Endothelial cell (in vitro differentiated cells): ENCODE measurements around the gene ZNF444. TPM values are rescaled to one million over a fixed set of nuclear protein-coding genes. Genes with fewer than 3 reads are reported as not detected.

Experiments used
- DNase-seq: peaks from one replicate; pipeline ENCODE4 v3.0.0; 2021; ENCODE audit warnings: low spot score
- H3K27ac Mint-ChIP-seq: one replicate; pipeline ENCODE4 v1.8.0; 2021; ENCODE audit warnings: mixed read lengths, inconsistent platforms; ENCODE audit not compliant: unreplicated experiment
- H3K27me3 Mint-ChIP-seq: one replicate; pipeline ENCODE4 v1.8.0; 2021; ENCODE audit warnings: mild to moderate bottlenecking, moderate library complexity, mixed read lengths, inconsistent platforms; ENCODE audit not compliant: unreplicated experiment
- H3K36me3 Mint-ChIP-seq: one replicate; pipeline ENCODE4 v1.8.0; 2021; ENCODE audit warnings: mild to moderate bottlenecking, low read depth, mixed read lengths, inconsistent platforms; ENCODE audit not compliant: unreplicated experiment
- H3K4me1 Mint-ChIP-seq: one replicate; pipeline ENCODE4 v1.8.0; 2021; ENCODE audit warnings: mild to moderate bottlenecking, mixed read lengths, inconsistent platforms; ENCODE audit not compliant: unreplicated experiment
- H3K4me3 Mint-ChIP-seq: one replicate; pipeline ENCODE4 v1.8.0; 2021; ENCODE audit warnings: mild to moderate bottlenecking, mixed read lengths, inconsistent platforms; ENCODE audit not compliant: unreplicated experiment
- H3K9me3 Mint-ChIP-seq: one replicate; pipeline ENCODE4 v1.8.0; 2021; ENCODE audit warnings: mixed read lengths, inconsistent platforms; ENCODE audit not compliant: unreplicated experiment
- long read RNA-seq: library from polyadenylated mRNA; unstranded; transcript quantifications from one replicate; pipeline ENCODE4 v2.0.0, GENCODE V29; 2020; ENCODE audit not compliant: unreplicated experiment
- total RNA-seq: library from RNA; stranded (reverse); fragmentation: NEBNext Ultra II Directional; extraction: Animal tissue kit (Norgen Biotek cat#: 25700); gene quantifications from one replicate; pipeline ENCODE4 v1.2.1, GENCODE V29; 2021; ENCODE audit not compliant: unreplicated experiment
- TF ChIP-seq, protein P1 (sequence below): fragments of 200-600 bp; sonication (generic); IDR thresholded peaks from one replicate; pipeline ENCODE4 v1.5.0; 2021; ENCODE audit warnings: antibody characterized with exemption; ENCODE audit not compliant: unreplicated experiment

Gene ZNF444
- total RNA-seq, result 40.8 TPM
- long read RNA-seq, transcript ZNF444-201 (5 exons, 2,042 nt), result major isoform, 9 of 16 reads
- long read RNA-seq, partial matches to known transcripts, result 1 of 16 reads
- long read RNA-seq, other reads (novel, unspliced or antisense), result 4 of 16 reads

DNA sequence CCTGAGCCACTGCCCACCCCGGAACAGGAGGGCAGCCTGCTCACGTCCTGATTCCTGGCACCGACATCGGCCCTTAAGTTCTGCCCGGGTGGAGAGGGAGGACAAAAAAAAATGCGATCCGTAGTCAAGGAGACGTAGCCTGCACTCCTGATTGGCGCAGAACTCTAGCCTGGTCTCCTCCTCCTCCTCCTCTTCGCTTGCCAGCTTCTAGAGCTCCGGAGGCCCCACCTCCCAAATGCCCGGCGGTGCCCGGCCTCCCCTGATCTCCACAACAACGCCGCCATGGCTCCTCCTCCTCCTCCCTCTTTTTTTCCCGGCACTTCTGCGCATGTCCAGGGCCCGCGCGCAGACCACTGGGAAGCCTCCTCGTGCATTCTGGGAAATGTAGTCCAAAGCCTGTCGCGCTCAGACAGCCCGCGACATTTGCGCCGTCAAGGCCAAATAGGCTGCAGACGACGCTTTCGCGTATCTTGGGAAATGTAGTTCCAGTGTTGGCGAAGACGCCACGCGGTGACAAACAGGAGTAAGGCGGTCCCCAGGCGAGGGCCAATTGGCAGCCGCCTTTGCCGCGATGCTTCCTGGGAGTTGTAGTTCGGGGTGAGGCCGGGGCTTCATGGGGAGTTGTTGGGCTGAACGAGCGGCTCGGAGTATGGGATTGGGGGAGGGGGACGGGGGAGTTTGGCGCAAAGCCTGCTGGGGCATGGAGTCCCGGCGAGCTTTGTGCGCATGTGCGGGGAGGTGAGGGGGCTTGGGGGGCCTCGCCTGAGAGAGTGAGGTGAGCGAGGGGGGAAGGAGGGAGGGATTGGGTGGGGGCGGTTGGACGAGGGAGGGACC, at the start of gene ZNF444:
Gene ZNF444, plus strand, starts transcription at position 705 of the 834 bp plus-strand sequence. CDS start 5,625 bp downstream, outside the sequence.
- Mint-ChIP-seq H3K27ac (peak within 1 kb of the TSS; percentile 92), H3K9me3 (no peaks in the 10 kb centered on the region), H3K4me3 (peak within 1 kb of the TSS; percentile 86), H3K4me1 (peaks cover 15% of the 10 kb centered on the region), H3K36me3 (peaks cover 6% of the 10 kb centered on the region), H3K27me3 (peaks cover 11% of the 10 kb centered on the region)
- TF ChIP-seq, protein P1, sequence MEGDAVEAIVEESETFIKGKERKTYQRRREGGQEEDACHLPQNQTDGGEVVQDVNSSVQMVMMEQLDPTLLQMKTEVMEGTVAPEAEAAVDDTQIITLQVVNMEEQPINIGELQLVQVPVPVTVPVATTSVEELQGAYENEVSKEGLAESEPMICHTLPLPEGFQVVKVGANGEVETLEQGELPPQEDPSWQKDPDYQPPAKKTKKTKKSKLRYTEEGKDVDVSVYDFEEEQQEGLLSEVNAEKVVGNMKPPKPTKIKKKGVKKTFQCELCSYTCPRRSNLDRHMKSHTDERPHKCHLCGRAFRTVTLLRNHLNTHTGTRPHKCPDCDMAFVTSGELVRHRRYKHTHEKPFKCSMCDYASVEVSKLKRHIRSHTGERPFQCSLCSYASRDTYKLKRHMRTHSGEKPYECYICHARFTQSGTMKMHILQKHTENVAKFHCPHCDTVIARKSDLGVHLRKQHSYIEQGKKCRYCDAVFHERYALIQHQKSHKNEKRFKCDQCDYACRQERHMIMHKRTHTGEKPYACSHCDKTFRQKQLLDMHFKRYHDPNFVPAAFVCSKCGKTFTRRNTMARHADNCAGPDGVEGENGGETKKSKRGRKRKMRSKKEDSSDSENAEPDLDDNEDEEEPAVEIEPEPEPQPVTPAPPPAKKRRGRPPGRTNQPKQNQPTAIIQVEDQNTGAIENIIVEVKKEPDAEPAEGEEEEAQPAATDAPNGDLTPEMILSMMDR, result no peak
- peak; percentile 97 for DNase-seq

DNA sequence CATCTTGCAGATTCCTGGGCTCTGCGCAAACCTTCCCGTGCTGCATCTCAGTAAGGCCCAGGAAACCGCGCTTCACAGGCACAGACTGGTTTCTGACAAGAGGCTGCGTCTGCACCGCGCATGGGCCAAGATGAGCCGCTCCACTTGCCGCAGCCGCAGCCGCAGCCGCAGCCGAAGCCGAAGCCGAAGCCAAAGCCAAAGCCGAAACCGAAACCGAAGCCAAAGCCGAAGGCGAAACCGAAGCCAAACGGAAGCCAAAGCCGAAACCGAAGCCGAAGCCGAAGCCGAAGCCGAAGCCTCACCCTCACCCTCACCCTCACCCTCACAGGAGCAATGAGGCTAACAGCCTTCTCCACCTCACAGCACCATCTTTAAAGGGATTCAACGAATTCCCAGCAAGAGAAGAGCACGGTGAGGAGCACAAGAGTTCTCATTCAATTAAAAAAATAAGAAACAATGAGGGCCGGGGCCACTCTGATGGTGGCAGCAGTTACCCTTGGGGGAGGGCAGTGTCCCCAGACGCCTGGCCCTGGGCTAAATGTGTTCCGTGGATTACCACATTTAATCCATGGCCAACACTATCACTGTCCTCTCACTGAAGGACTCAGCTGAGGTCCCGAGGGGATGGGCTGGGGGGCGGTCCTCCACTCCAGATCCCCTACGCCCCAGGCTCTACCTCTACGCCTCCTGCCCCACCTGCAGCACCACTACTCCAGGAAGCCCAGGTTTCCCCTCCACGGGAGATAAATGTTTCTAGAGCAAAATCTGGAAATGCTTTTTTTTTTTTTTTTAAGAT, 49.1 kb upstream of the ZNF444 start:
- DNase-seq, result no peak
- Mint-ChIP-seq H3K4me3 (no peak overlapping the region), H3K27me3 (peaks cover 12% of the 10 kb centered on the region), H3K4me1 (no peaks in the 10 kb centered on the region), H3K9me3 (no peaks in the 10 kb centered on the region), H3K36me3 (peaks cover 33% of the 10 kb centered on the region), H3K27ac (no peak overlapping the region)
- TF ChIP-seq, protein P1, result no peak

DNA sequence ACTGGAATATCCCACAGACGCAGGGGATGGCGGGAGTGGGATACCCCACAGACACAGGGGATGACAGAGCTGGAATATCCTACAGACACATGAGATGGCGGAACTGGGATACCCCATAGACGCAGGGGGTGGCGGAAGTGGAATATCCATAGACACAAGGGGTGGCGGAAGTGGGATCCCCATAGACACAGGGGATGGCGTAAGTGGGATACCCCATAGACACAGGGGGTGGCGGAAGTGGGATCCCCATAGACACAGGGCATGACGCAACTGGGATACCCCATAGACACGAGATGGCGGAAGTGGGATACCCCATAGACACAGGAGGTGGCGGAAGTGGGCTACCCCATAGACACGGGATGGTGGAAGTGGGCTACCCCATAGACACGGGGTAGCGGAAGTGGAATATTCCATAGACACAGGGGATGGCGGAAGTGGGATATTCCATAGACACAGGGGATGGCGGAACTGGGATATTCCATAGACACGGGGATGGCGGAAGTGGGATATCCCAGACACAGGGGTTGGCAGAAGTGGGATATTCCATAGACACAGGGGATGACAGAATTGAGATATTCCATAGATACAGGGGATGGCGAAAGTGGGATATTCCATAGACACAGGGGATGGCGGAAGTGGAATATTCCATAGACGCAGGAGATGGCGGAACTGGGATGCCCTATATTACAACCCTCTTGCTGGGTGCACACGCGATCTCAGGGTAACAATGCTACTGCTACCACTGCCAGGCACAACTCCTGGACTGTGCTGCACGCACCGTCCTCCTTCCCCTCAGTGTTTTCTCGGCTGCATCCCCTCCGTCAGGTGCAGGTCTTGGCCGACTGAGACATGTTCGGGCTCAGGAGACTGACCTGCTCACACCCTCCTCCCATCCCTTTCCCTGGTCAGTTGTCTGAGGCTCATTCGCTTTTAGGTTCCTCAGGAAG, 48.1 kb upstream of the ZNF444 start:
- no peak for DNase-seq
- Mint-ChIP-seq H3K36me3 (peaks cover 38% of the 10 kb centered on the region), H3K9me3 (no peaks in the 10 kb centered on the region), H3K4me1 (no peaks in the 10 kb centered on the region), H3K4me3 (peak overlapping the region; percentile 43), H3K27me3 (peaks cover 10% of the 10 kb centered on the region), H3K27ac (no peak overlapping the region)
- TF ChIP-seq, protein P1, result no peak

GRCh38 chr19:56094449-56094848, 46.6 kb upstream of the ZNF444 start:
- Mint-ChIP-seq H3K27ac (no peak overlapping the region), H3K27me3 (peaks cover 11% of the 10 kb centered on the region), H3K9me3 (no peaks in the 10 kb centered on the region), H3K36me3 (peaks cover 38% of the 10 kb centered on the region), H3K4me3 (peak overlapping the region; percentile 12), H3K4me1 (no peaks in the 10 kb centered on the region)
- TF ChIP-seq, protein P1, result no peak
- no peak for DNase-seq
